SU-DHL-6 (cell line): ENCODE measurements around the gene STIM2.

ENCODE experiments used
- CTCF ChIP-seq: fragments of 200-600 bp; sonication (generic); IDR thresholded peaks from one replicate; pipeline ENCODE4 v1.5.1; 2017; ENCODE audit warnings: antibody characterized with exemption, mild to moderate bottlenecking, low read length, moderate library complexity; ENCODE audit not compliant: insufficient read depth, poor library complexity, severe bottlenecking
- EZH2phosphoT487 ChIP-seq: fragments of 200-600 bp; sonication (generic), shearing (Covaris generic); conservative IDR thresholded peaks from 2 replicates; pipeline ENCODE4 v1.6.1; 2018; ENCODE audit warnings: mild to moderate bottlenecking, antibody characterized with exemption, low read length, moderate library complexity, mixed read lengths

GRCh38 chr4:27023366-27023765, 162.7 kb downstream of the STIM2 start:
- TF ChIP-seq CTCF (no peak), EZH2phosphoT487 (no peak)
